Skeletal muscle tissue (tissue), 4 donors: ENCODE results near the gene ITGBL1. TPM values are rescaled to one million over a fixed set of nuclear protein-coding genes. Genes with fewer than 3 reads are reported as not detected.
A peak's percentile ranks its signal among the peaks of the same experiment; 100 is the strongest.

Experiments
- H3K27ac ChIP-seq: one replicate; pipeline ENCODE4 v1.7.0; 2013; ENCODE audit warnings: mild to moderate bottlenecking, low read depth, low read length, inconsistent platforms
- H3K27me3 ChIP-seq, 3 donors: one replicate each; pipeline ENCODE4 v1.7.0; 2013; ENCODE audit warnings: low read length in 3 of 3; ENCODE audit not compliant: control insufficient read depth in 3 of 3, insufficient read depth in 3 of 3
- H3K36me3 ChIP-seq, 3 donors: one replicate each; pipeline ENCODE4 v1.7.0; 2013; ENCODE audit warnings: low read length in 3 of 3; ENCODE audit not compliant: control insufficient read depth in 3 of 3, insufficient read depth in 3 of 3
- H3K4me1 ChIP-seq, 3 donors: one replicate each; pipeline ENCODE4 v1.7.0; 2013; ENCODE audit warnings: low read length in 3 of 3, mild to moderate bottlenecking in 3 of 3; ENCODE audit not compliant: control insufficient read depth in 3 of 3, insufficient read depth in 3 of 3
- H3K4me3 ChIP-seq, 3 donors: one replicate each; pipeline ENCODE4 v1.7.0; 2013; ENCODE audit warnings: low read length in 3 of 3
- H3K9ac ChIP-seq, 3 donors: one replicate each; pipeline ENCODE4 v1.7.0; 2013; ENCODE audit warnings: low read length in 3 of 3, mild to moderate bottlenecking in 3 of 3, moderate library complexity in 2 of 3, low read depth in 1 of 3
- H3K9me3 ChIP-seq, 3 donors: one replicate each; pipeline ENCODE4 v1.7.0; 2013; ENCODE audit warnings: low read length in 3 of 3; ENCODE audit not compliant: control insufficient read depth in 3 of 3
- total RNA-seq: library from RNA; depleted of rRNA; stranded (reverse); fragments of >200 nt; gene quantifications from one replicate; pipeline ENCODE4 v1.2.3, GENCODE V29; 2014
- donor health status: Osteomylitis.

ITGBL1 gene, protein sequence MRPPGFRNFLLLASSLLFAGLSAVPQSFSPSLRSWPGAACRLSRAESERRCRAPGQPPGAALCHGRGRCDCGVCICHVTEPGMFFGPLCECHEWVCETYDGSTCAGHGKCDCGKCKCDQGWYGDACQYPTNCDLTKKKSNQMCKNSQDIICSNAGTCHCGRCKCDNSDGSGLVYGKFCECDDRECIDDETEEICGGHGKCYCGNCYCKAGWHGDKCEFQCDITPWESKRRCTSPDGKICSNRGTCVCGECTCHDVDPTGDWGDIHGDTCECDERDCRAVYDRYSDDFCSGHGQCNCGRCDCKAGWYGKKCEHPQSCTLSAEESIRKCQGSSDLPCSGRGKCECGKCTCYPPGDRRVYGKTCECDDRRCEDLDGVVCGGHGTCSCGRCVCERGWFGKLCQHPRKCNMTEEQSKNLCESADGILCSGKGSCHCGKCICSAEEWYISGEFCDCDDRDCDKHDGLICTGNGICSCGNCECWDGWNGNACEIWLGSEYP
- 4.7 TPM for total RNA-seq

- H3K27me3 ChIP-seq = peaks cover 0 to 9% (median 0%) of the 10 kb centered on the region in 3 donors
- peak within 1 kb of the TSS; percentile 36 to 73 (median 68) for H3K4me3 ChIP-seq
- H3K4me1 ChIP-seq = peaks cover 0 to 4% (median 2%) of the 10 kb centered on the region in 3 donors
- no peaks in the 10 kb centered on the region for H3K9me3 ChIP-seq
- no peaks in the 10 kb centered on the region for H3K36me3 ChIP-seq
- H3K9ac ChIP-seq = peak within 1 kb of the TSS; percentile 62 to 66 (median 64)
- no peak within 1 kb of the TSS for H3K27ac ChIP-seq
Measured at GRCh38 chr13:101452519-101453485, at the start of gene ITGBL1. TSS of gene ITGBL1 (plus strand) at chr13:101452675. CDS start at chr13:101452834, 159 bp downstream.

GRCh38 chr13:101406791-101407190, 45.7 kb upstream of the ITGBL1 start:
- no peak overlapping the region for H3K27ac ChIP-seq
- H3K4me1 ChIP-seq = no peaks in the 10 kb centered on the region
- no peaks in the 10 kb centered on the region for H3K27me3 ChIP-seq
- no peak overlapping the region for H3K4me3 ChIP-seq
- no peaks in the 10 kb centered on the region for H3K36me3 ChIP-seq
- no peak overlapping the region for H3K9ac ChIP-seq
- no peaks in the 10 kb centered on the region for H3K9me3 ChIP-seq

GRCh38 chr13:101408154-101408553, 44.3 kb upstream of the ITGBL1 start:
- Histone ChIP-seq H3K27ac (no peak overlapping the region), H3K9ac (no peak overlapping the region), H3K36me3 (no peaks in the 10 kb centered on the region), H3K9me3 (no peaks in the 10 kb centered on the region), H3K4me1 (no peaks in the 10 kb centered on the region), H3K27me3 (no peaks in the 10 kb centered on the region), H3K4me3 (no peak overlapping the region)

DNA sequence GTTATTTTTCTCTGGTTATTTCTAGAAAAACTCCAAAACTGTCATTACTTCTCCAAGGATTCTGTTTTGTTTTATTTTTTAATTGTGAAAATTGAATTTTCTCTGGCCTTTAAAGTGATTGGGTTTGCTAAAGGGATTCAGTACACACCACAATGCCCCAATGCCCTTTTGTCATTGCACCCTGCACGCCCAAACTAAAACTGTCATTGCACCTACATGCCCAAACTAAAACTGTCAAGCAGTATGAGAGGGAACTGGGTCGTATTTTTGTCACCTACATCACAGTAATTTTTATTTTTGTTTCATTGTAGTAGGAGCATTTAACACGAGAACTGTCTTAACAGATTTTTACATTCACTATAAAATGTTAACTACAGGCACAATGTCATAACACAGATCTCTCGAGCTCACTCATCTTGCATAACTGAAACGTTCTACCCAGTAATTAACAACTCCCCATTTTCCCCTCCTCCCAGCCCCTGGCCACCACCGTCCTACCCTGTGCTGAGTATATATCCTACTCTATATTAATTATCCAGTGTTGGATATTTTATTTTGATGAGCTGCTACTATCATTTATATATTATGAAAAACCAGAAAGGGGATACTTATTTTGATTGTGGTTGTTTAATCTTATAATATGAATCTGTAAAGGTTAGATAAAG, 43.4 kb upstream of the ITGBL1 start:
- Histone ChIP-seq H3K27ac (no peak overlapping the region), H3K9ac (no peak overlapping the region), H3K9me3 (no peaks in the 10 kb centered on the region), H3K4me1 (no peaks in the 10 kb centered on the region), H3K27me3 (no peaks in the 10 kb centered on the region), H3K4me3 (no peak overlapping the region), H3K36me3 (no peaks in the 10 kb centered on the region)

- Histone ChIP-seq H3K4me3 (no peak overlapping the region), H3K27me3 (peaks cover 3% of the 10 kb centered on the region in 3 donors), H3K9me3 (no peaks in the 10 kb centered on the region), H3K36me3 (no peaks in the 10 kb centered on the region), H3K27ac (no peak overlapping the region), H3K4me1 (peaks cover 0 to 4% (median 3%) of the 10 kb centered on the region in 3 donors), H3K9ac (no peak overlapping the region)
Measured at GRCh38 chr13:101412076-101412475, 40.4 kb upstream of the ITGBL1 start.

- H3K4me3 ChIP-seq = peak overlapping the region; percentile 30 to 46 (median 41)
- peaks cover 0 to 4% (median 3%) of the 10 kb centered on the region in 3 donors for H3K4me1 ChIP-seq
- peak overlapping the region in 1 of 3 donors; percentile 33 for H3K9ac ChIP-seq
- H3K27ac ChIP-seq = no peak overlapping the region
- H3K27me3 ChIP-seq = peaks cover 3 to 4% (median 3%) of the 10 kb centered on the region in 3 donors
- no peaks in the 10 kb centered on the region for H3K9me3 ChIP-seq
- H3K36me3 ChIP-seq = no peaks in the 10 kb centered on the region
Measured at GRCh38 chr13:101415358-101416174, 36.9 kb upstream of the ITGBL1 start.

- H3K4me3 ChIP-seq = peak within 1 kb of the TSS; percentile 62 to 74 (median 63)
- H3K27me3 ChIP-seq = peaks cover 3 to 4% (median 3%) of the 10 kb centered on the region in 3 donors
- H3K27ac ChIP-seq = no peak within 1 kb of the TSS
- peak within 1 kb of the TSS; percentile 57 to 77 (median 65) for H3K9ac ChIP-seq
- peaks cover 0 to 4% (median 3%) of the 10 kb centered on the region in 3 donors for H3K4me1 ChIP-seq
- no peaks in the 10 kb centered on the region for H3K9me3 ChIP-seq
- no peaks in the 10 kb centered on the region for H3K36me3 ChIP-seq
Measured at GRCh38 chr13:101416181-101417042, 36.1 kb upstream of the ITGBL1 start, which contains the start of gene NALCN. TSS of gene NALCN (minus strand) at chr13:101416508. CDS start at chr13:101399126, 17,382 bp downstream.

GRCh38 chr13:101417043-101417406, 35.5 kb upstream of the ITGBL1 start:
- Histone ChIP-seq H3K9me3 (no peaks in the 10 kb centered on the region), H3K9ac (peak overlapping the region in 2 of 3 donors; percentile 65 to 77), H3K4me1 (peaks cover 0 to 4% (median 3%) of the 10 kb centered on the region in 3 donors), H3K27ac (no peak overlapping the region), H3K4me3 (peak overlapping the region; percentile 62 to 74 (median 63)), H3K36me3 (no peaks in the 10 kb centered on the region), H3K27me3 (peaks cover 3 to 4% (median 3%) of the 10 kb centered on the region in 3 donors)
